ENCODE results near the gene JPH4.

GRCh38 chr14:23528555-23528954 is 50.0 kb downstream of the JPH4 start:
- TF ChIP-seq, protein P1, sequence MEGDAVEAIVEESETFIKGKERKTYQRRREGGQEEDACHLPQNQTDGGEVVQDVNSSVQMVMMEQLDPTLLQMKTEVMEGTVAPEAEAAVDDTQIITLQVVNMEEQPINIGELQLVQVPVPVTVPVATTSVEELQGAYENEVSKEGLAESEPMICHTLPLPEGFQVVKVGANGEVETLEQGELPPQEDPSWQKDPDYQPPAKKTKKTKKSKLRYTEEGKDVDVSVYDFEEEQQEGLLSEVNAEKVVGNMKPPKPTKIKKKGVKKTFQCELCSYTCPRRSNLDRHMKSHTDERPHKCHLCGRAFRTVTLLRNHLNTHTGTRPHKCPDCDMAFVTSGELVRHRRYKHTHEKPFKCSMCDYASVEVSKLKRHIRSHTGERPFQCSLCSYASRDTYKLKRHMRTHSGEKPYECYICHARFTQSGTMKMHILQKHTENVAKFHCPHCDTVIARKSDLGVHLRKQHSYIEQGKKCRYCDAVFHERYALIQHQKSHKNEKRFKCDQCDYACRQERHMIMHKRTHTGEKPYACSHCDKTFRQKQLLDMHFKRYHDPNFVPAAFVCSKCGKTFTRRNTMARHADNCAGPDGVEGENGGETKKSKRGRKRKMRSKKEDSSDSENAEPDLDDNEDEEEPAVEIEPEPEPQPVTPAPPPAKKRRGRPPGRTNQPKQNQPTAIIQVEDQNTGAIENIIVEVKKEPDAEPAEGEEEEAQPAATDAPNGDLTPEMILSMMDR (IDR thresholded peaks at IDR 0.05): no peak
- no peak for TF ChIP-seq POLR2A (IDR thresholded peaks at IDR 0.05)
